WTC11 (cell line): Measurements from ENCODE around the gene BCL2A1. TPM values are rescaled to one million over a fixed set of nuclear protein-coding genes. Genes with fewer than 3 reads are reported as not detected.

ENCODE experiments used
- ATAC-seq: fragments of 200-7000 bp; cut with Tn5 transposase; 2 replicates; pipeline ENCODE4 v1.10.0; 2021; ENCODE audit warnings: mild to moderate bottlenecking, moderate library complexity
- CTCF ChIA-PET: fragments of 300-600 bp; sonication (Branson Sonifier 250); formaldehyde crosslinking; loops from one replicate; lab custom pipeline; 2021; ENCODE audit warnings: antibody characterized with exemption; lab: Charles Lee
- POLR2A ChIA-PET: fragments of 350-600 bp; sonication (Branson Sonifier 250); formaldehyde crosslinking; loops from one replicate; lab custom pipeline; 2021; ENCODE audit warnings: antibody characterized with exemption; lab: Charles Lee
- DNase-seq: peaks from one replicate; pipeline ENCODE4 v3.0.0; 2021; ENCODE audit warnings: low spot score
- H3K27ac Mint-ChIP-seq: 2 replicates; pipeline ENCODE4 v1.8.0; 2021; ENCODE audit warnings: mixed read lengths
- H3K27me3 Mint-ChIP-seq: 2 replicates; pipeline ENCODE4 v1.8.0; 2021; ENCODE audit warnings: low read depth, mild to moderate bottlenecking, moderate library complexity, mixed read lengths
- H3K36me3 Mint-ChIP-seq: 2 replicates; pipeline ENCODE4 v1.8.0; 2021; ENCODE audit warnings: mixed read lengths
- H3K4me1 Mint-ChIP-seq: 2 replicates; pipeline ENCODE4 v1.8.0; 2022; ENCODE audit warnings: mixed read lengths
- H3K4me3 Mint-ChIP-seq: 2 replicates; pipeline ENCODE4 v1.8.0; 2021; ENCODE audit warnings: mild to moderate bottlenecking, moderate library complexity, mixed read lengths
- H3K9me3 Mint-ChIP-seq: 2 replicates; pipeline ENCODE4 v1.8.0; 2021; ENCODE audit warnings: mixed read lengths
- CREM ChIP-seq: sonication (generic); formaldehyde crosslinking; IDR thresholded peaks from 2 replicates; pipeline ENCODE4 v1.8.1; 2022; ENCODE audit warnings: mild to moderate bottlenecking, missing genetic modification reagents, moderate library complexity
- ETV6 ChIP-seq: sonication (generic); formaldehyde crosslinking; IDR thresholded peaks from 2 replicates; pipeline ENCODE4 v1.8.1; 2022; ENCODE audit warnings: mild to moderate bottlenecking, missing genetic modification reagents
- FOXP1 ChIP-seq: sonication (generic); formaldehyde crosslinking; IDR thresholded peaks from 2 replicates; pipeline ENCODE4 v1.8.0; 2022; ENCODE audit warnings: missing genetic modification reagents, mild to moderate bottlenecking, moderate library complexity, borderline replicate concordance
- JAZF1 ChIP-seq: fragments of 250-450 bp; sonication (Bioruptor Pico); IDR thresholded peaks from 2 replicates; pipeline ENCODE4 v1.9.0; 2021; ENCODE audit warnings: moderate library complexity, mild to moderate bottlenecking, inconsistent platforms
- NR3C1 ChIP-seq: sonication (generic); formaldehyde crosslinking; conservative IDR thresholded peaks from 2 replicates; pipeline ENCODE4 v1.8.1; 2023; ENCODE audit warnings: low read depth, mild to moderate bottlenecking, missing genetic modification reagents
- OVOL2 ChIP-seq: fragments of 250-450 bp; sonication (Bioruptor Pico); IDR thresholded peaks from 2 replicates; pipeline ENCODE4 v1.9.0; 2021; ENCODE audit warnings: mild to moderate bottlenecking, borderline replicate concordance
- TCF7 ChIP-seq: sonication (generic); formaldehyde crosslinking; IDR thresholded peaks from 2 replicates; pipeline ENCODE4 v1.8.0; 2022; ENCODE audit warnings: mild to moderate bottlenecking, low read depth, missing genetic modification reagents, moderate library complexity
- ZNF396 ChIP-seq: fragments of 250-450 bp; sonication (Bioruptor Pico); IDR thresholded peaks from 2 replicates; pipeline ENCODE4 v1.8.0; 2021; ENCODE audit warnings: mild to moderate bottlenecking, moderate library complexity, borderline replicate concordance
- total RNA-seq: library from RNA; stranded (reverse); gene quantifications from 3 replicates; pipeline ENCODE4 v1.2.3, GENCODE V29; 2021
- TF ChIP-seq, protein P1 (sequence below): fragments of 250-450 bp; sonication (Bioruptor Pico); IDR thresholded peaks from 2 replicates; pipeline ENCODE4 v1.9.0; 2021; ENCODE audit warnings: mild to moderate bottlenecking
- TF ChIP-seq, protein P2 (sequence below): fragments of 200-600 bp; IDR thresholded peaks from 2 replicates; pipeline ENCODE4 v1.8.0; 2022; ENCODE audit warnings: antibody characterized with exemption
- TF ChIP-seq, protein P3 (sequence below): sonication (generic); formaldehyde crosslinking; IDR thresholded peaks from 2 replicates; pipeline ENCODE4 v1.8.1; 2023; ENCODE audit warnings: mild to moderate bottlenecking, missing genetic modification reagents
- TF ChIP-seq, protein P4 (sequence below): fragments of 250-450 bp; sonication (Bioruptor Pico); IDR thresholded peaks from 2 replicates; pipeline ENCODE4 v1.8.0; 2021; ENCODE audit warnings: mild to moderate bottlenecking
- TF ChIP-seq, protein P5 (sequence below): sonication (generic); formaldehyde crosslinking; IDR thresholded peaks from 2 replicates; pipeline ENCODE4 v1.8.1; 2022; ENCODE audit warnings: low read depth, missing genetic modification reagents, borderline replicate concordance
- TF ChIP-seq, protein P6 (sequence below): sonication (generic); formaldehyde crosslinking; IDR thresholded peaks from 2 replicates; pipeline ENCODE4 v1.8.1; 2022; ENCODE audit warnings: low read depth, mild to moderate bottlenecking, moderate library complexity, missing genetic modification reagents, borderline replicate concordance
- TF ChIP-seq, protein P7 (sequence below): fragments of 250-450 bp; sonication (Bioruptor Pico); IDR thresholded peaks from 2 replicates; pipeline ENCODE4 v1.9.0; 2021; ENCODE audit warnings: moderate library complexity, mild to moderate bottlenecking, inconsistent platforms, borderline replicate concordance
- TF ChIP-seq, protein P8 (sequence below): sonication (generic); formaldehyde crosslinking; IDR thresholded peaks from 2 replicates; pipeline ENCODE4 v1.8.1; 2023; ENCODE audit warnings: mild to moderate bottlenecking, missing genetic modification reagents, borderline replicate concordance
- TF ChIP-seq, protein P9 (sequence below): fragments of 250-450 bp; sonication (Bioruptor Pico); conservative IDR thresholded peaks from 2 replicates; pipeline ENCODE4 v1.9.0; 2021; ENCODE audit warnings: mild to moderate bottlenecking

The BCL2A1 gene
- total RNA-seq, 1 experiment from 2014 or later: 0.28 TPM

DNA sequence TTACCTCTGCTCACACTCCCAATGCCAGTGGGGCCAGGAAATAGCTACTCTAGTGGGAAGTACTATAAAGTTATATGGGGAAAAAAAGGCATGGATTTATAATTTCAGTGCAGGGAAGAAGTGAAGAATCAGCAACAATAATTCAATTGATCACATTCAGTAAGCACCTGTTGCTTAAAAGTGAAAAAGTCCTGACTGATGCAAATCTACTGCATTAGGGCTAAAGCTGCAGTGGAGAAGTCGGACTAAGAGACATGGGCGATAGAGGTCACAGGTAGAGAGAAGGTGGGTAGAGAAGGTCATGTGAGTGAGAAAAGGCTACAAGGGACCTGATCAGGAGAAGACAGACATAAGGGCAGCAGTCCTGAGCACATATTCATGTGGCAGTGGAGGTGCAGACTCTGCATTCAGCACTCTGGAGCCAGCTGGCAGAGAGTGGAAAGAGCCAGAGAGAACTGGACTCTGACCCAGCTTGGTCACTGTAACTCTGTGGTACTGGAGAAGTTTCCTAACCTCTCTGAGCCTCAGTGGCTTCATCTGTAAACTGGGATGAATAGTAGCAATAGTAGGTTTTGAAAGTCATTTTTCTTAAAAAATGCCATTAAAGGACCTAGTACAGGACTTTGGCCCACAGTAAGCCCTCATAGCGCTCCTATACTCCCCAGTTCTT lies 17.6 kb upstream of the BCL2A1 start:
- no peak overlapping the region for H3K27ac Mint-ChIP-seq
- no peaks in the 10 kb centered on the region for H3K4me1 Mint-ChIP-seq
- CTCF ChIA-PET: no interaction called here
- no peak for ATAC-seq
- no peaks in the 10 kb centered on the region for H3K27me3 Mint-ChIP-seq
- no peaks in the 10 kb centered on the region for H3K36me3 Mint-ChIP-seq
- no peaks in the 10 kb centered on the region for H3K9me3 Mint-ChIP-seq
- DNase-seq: no peak
- TF ChIP-seq FOXP1 (CRISPR knock-in tag): no peak
- TF ChIP-seq ZNF396: no peak
- no peak for TF ChIP-seq NR3C1 (CRISPR knock-in tag)
- TF ChIP-seq ETV6 (CRISPR knock-in tag): no peak
- TF ChIP-seq, protein P1, sequence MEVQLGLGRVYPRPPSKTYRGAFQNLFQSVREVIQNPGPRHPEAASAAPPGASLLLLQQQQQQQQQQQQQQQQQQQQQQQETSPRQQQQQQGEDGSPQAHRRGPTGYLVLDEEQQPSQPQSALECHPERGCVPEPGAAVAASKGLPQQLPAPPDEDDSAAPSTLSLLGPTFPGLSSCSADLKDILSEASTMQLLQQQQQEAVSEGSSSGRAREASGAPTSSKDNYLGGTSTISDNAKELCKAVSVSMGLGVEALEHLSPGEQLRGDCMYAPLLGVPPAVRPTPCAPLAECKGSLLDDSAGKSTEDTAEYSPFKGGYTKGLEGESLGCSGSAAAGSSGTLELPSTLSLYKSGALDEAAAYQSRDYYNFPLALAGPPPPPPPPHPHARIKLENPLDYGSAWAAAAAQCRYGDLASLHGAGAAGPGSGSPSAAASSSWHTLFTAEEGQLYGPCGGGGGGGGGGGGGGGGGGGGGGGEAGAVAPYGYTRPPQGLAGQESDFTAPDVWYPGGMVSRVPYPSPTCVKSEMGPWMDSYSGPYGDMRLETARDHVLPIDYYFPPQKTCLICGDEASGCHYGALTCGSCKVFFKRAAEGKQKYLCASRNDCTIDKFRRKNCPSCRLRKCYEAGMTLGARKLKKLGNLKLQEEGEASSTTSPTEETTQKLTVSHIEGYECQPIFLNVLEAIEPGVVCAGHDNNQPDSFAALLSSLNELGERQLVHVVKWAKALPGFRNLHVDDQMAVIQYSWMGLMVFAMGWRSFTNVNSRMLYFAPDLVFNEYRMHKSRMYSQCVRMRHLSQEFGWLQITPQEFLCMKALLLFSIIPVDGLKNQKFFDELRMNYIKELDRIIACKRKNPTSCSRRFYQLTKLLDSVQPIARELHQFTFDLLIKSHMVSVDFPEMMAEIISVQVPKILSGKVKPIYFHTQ (CRISPR knock-in tag): no peak
- TF ChIP-seq CREM (CRISPR knock-in tag): no peak
- TF ChIP-seq, protein P2, sequence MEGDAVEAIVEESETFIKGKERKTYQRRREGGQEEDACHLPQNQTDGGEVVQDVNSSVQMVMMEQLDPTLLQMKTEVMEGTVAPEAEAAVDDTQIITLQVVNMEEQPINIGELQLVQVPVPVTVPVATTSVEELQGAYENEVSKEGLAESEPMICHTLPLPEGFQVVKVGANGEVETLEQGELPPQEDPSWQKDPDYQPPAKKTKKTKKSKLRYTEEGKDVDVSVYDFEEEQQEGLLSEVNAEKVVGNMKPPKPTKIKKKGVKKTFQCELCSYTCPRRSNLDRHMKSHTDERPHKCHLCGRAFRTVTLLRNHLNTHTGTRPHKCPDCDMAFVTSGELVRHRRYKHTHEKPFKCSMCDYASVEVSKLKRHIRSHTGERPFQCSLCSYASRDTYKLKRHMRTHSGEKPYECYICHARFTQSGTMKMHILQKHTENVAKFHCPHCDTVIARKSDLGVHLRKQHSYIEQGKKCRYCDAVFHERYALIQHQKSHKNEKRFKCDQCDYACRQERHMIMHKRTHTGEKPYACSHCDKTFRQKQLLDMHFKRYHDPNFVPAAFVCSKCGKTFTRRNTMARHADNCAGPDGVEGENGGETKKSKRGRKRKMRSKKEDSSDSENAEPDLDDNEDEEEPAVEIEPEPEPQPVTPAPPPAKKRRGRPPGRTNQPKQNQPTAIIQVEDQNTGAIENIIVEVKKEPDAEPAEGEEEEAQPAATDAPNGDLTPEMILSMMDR: no peak
- TF ChIP-seq, protein P3, sequence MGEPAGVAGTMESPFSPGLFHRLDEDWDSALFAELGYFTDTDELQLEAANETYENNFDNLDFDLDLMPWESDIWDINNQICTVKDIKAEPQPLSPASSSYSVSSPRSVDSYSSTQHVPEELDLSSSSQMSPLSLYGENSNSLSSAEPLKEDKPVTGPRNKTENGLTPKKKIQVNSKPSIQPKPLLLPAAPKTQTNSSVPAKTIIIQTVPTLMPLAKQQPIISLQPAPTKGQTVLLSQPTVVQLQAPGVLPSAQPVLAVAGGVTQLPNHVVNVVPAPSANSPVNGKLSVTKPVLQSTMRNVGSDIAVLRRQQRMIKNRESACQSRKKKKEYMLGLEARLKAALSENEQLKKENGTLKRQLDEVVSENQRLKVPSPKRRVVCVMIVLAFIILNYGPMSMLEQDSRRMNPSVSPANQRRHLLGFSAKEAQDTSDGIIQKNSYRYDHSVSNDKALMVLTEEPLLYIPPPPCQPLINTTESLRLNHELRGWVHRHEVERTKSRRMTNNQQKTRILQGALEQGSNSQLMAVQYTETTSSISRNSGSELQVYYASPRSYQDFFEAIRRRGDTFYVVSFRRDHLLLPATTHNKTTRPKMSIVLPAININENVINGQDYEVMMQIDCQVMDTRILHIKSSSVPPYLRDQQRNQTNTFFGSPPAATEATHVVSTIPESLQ (CRISPR knock-in tag): no peak
- TF ChIP-seq, protein P4, sequence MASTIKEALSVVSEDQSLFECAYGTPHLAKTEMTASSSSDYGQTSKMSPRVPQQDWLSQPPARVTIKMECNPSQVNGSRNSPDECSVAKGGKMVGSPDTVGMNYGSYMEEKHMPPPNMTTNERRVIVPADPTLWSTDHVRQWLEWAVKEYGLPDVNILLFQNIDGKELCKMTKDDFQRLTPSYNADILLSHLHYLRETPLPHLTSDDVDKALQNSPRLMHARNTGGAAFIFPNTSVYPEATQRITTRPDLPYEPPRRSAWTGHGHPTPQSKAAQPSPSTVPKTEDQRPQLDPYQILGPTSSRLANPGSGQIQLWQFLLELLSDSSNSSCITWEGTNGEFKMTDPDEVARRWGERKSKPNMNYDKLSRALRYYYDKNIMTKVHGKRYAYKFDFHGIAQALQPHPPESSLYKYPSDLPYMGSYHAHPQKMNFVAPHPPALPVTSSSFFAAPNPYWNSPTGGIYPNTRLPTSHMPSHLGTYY: no peak
- TF ChIP-seq, protein P5, sequence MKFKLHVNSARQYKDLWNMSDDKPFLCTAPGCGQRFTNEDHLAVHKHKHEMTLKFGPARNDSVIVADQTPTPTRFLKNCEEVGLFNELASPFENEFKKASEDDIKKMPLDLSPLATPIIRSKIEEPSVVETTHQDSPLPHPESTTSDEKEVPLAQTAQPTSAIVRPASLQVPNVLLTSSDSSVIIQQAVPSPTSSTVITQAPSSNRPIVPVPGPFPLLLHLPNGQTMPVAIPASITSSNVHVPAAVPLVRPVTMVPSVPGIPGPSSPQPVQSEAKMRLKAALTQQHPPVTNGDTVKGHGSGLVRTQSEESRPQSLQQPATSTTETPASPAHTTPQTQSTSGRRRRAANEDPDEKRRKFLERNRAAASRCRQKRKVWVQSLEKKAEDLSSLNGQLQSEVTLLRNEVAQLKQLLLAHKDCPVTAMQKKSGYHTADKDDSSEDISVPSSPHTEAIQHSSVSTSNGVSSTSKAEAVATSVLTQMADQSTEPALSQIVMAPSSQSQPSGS (CRISPR knock-in tag): no peak
- TF ChIP-seq, protein P6, sequence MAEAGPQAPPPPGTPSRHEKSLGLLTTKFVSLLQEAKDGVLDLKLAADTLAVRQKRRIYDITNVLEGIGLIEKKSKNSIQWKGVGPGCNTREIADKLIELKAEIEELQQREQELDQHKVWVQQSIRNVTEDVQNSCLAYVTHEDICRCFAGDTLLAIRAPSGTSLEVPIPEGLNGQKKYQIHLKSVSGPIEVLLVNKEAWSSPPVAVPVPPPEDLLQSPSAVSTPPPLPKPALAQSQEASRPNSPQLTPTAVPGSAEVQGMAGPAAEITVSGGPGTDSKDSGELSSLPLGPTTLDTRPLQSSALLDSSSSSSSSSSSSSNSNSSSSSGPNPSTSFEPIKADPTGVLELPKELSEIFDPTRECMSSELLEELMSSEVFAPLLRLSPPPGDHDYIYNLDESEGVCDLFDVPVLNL: no peak
- TF ChIP-seq, protein P7, sequence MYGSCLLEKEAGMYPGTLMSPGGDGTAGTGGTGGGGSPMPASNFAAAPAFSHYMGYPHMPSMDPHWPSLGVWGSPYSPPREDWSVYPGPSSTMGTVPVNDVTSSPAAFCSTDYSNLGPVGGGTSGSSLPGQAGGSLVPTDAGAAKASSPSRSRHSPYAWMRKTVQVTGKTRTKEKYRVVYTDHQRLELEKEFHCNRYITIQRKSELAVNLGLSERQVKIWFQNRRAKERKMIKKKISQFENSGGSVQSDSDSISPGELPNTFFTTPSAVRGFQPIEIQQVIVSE: no peak
- TF ChIP-seq JAZF1 (CRISPR knock-in tag): no peak
- no peak for TF ChIP-seq OVOL2 (CRISPR knock-in tag)
- TF ChIP-seq, protein P8, sequence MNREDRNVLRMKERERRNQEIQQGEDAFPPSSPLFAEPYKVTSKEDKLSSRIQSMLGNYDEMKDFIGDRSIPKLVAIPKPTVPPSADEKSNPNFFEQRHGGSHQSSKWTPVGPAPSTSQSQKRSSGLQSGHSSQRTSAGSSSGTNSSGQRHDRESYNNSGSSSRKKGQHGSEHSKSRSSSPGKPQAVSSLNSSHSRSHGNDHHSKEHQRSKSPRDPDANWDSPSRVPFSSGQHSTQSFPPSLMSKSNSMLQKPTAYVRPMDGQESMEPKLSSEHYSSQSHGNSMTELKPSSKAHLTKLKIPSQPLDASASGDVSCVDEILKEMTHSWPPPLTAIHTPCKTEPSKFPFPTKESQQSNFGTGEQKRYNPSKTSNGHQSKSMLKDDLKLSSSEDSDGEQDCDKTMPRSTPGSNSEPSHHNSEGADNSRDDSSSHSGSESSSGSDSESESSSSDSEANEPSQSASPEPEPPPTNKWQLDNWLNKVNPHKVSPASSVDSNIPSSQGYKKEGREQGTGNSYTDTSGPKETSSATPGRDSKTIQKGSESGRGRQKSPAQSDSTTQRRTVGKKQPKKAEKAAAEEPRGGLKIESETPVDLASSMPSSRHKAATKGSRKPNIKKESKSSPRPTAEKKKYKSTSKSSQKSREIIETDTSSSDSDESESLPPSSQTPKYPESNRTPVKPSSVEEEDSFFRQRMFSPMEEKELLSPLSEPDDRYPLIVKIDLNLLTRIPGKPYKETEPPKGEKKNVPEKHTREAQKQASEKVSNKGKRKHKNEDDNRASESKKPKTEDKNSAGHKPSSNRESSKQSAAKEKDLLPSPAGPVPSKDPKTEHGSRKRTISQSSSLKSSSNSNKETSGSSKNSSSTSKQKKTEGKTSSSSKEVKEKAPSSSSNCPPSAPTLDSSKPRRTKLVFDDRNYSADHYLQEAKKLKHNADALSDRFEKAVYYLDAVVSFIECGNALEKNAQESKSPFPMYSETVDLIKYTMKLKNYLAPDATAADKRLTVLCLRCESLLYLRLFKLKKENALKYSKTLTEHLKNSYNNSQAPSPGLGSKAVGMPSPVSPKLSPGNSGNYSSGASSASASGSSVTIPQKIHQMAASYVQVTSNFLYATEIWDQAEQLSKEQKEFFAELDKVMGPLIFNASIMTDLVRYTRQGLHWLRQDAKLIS (CRISPR knock-in tag): no peak
- TF ChIP-seq, protein P9, sequence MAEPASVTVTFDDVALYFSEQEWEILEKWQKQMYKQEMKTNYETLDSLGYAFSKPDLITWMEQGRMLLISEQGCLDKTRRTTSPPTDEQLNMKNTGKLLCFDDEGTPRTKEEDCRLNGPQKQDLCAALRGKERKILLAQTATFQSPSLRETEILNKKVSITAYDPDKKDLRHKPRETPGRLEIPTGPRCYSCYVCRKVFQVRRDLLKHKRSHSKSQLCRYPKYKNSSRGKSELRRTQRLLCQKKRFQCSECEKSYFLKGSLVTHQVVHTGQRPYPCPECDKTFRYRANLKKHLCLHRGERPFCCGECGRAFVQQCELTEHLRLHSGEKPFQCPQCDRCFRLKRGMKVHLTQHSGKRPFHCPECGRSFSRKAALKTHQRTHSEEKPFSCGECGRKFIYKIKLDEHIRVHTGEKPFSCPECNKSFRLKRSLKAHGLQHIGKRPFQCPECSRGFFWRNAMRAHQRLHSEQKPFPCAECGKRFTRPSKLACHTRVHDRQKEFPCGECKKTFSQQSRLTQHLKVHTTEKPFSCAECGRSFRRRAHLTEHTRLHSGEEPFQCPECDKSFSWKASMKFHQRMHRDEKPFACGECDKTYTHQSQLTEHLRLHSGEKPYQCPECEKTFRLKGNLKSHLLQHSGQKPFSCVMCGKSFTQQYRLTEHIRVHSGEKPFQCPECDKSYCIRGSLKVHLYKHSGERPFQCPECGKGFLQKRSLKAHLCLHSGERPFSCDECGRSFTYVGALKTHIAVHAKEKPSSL: no peak
- no peak for TF ChIP-seq TCF7
- no peak overlapping the region for H3K4me3 Mint-ChIP-seq
- POLR2A ChIA-PET: no interaction called here
